IPS-NIHi7 (cell line): Measurements from ENCODE around the gene CYP4A22.
"Not testable (repeated sequence)": the region's sequence is repeated elsewhere in the genome, so short reads cannot be mapped to it uniquely, and the experiment has no call there.

Experiments
- DNase-seq: peaks from one replicate; pipeline ENCODE4 v3.0.0; 2012; ENCODE audit warnings: mixed read lengths; ENCODE audit errors: extremely low spot score

The CYP4A22 gene

DNA sequence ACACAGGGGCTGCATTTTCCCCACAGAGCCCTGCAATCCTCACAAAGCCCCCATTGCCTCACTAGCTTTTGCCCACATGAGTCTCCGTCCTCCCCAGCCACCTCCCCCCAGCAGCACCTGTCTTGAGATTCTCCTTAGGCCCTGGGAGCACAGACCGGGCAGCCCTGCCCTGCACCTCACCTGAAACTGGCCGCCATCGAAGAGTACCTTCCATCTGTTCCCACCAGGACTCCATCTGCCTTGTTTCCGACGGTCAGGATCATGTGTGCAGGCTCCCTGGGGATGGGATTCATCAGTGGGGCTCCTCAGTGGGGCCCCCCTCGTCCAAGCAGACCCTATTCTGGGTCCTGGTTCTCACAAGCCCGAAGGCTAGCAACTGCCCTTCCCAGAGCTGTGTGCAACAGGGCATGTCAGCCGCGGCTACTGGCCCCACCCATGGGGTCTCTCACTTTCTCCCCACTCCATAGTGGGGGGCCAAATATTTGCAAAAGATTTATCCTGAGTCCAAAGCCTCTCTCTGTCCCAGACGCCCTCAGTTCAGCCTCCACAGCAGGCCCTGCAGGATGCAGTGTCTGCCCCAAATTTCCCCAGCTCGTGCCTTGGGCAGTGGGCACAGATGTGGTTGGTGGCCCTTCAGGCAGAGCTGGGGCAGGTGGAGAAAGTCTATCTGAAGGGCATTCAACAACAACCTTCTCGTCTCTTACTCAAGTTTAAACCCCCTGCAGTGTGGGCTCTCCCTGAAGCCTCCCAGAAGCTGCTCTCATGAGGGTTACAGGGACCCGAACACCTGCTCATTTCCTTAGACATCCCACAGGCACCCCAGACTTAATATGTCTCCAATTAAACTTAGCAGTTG is 47.8 kb downstream of the CYP4A22 start:
- no peak for DNase-seq

DNA sequence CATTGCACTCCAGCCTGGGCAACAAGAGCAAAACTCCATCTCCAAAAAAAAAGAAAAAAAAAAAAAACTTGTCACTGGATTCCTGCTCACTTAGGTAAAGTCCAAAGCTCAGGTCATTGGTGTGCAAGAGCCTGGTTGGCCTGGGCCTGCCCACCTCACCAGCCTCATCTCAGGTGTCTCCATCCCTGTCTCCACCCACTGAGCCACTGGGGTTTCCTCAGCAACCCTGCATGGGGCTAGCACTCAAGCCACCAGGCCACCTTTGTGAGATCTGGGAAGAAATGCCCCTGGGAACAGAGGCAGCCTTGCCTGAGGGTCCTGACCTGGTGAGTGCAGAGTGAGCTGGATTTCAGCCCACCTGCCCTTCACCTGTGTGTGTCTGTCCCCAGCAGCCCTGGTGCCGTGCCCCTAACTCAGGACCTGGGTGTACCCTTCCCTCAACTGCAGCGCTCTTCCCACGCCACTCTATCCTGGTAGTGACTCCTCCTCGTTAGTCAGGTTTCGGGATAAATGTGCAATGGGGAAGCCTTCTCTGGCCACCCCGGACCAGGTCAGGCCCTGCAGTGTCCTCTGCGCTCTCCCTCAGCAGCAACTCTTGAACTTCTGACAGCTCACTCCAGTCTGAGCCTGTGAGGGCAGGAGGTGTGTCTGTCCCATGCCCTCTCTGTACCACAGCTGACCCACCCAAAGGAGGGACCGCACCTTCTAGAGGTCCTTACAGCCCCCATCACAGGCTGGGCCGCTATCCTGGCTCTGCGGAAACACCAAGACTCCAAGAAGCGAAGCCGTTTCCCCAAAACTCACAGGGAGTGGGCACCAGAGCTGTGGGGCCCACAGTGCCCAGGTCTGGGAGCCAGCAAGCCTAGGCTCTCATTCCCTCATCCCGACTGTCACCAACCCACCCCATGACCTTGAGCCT is 49.3 kb downstream of the CYP4A22 start:
- no peak for DNase-seq

DNA sequence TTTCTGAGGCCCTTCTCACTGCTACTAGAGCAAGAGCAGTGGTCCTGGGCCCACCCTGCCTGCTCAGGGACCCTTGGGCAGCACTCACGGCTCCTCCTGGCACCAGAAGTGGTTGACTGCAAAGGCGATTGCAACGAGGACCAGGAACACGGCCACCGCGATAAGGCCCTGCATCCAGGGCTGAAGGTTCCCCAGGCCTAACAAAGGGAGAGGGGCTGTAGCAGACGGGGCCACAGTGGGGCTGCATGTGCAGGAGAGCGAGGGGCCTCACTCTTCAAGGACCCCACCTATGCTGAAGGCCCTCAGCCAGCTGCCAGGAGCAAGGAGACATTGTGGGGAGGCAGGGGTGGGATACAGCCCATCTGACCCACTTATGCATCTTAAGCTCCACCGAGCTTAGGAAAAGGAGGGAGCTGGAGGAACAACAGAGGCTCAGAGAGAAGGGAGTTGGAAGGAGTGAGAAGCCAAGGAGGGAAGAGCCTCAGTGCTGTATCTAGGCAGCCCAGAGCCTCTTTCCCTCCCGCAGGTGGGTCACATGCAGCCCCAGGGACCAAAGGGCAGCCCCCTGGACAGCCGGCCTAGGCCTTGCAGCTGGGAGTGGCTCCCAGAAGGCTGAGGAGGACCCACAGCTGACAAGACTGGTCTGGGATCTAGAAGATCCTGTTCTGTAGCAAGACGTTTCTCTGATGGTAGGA is 50.1 kb downstream of the CYP4A22 start:
- DNase-seq: no peak

DNA sequence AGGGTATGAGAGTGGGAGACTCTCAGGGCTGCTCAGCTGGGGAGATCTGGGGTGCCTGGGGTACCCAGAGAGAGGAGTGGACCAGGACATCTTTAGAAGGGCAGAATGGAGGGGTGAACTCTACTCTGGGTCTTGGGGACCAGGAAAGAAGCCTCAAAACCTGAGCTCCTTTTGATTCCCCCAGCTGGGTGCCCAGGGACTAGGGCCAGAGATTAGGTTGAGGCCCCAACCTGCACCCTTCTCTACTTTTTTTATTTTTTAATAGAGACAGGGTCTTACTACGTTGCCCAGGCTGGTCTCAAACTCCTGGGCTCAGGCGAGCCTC is 50.6 kb downstream of the CYP4A22 start:
- no peak for DNase-seq

DNA sequence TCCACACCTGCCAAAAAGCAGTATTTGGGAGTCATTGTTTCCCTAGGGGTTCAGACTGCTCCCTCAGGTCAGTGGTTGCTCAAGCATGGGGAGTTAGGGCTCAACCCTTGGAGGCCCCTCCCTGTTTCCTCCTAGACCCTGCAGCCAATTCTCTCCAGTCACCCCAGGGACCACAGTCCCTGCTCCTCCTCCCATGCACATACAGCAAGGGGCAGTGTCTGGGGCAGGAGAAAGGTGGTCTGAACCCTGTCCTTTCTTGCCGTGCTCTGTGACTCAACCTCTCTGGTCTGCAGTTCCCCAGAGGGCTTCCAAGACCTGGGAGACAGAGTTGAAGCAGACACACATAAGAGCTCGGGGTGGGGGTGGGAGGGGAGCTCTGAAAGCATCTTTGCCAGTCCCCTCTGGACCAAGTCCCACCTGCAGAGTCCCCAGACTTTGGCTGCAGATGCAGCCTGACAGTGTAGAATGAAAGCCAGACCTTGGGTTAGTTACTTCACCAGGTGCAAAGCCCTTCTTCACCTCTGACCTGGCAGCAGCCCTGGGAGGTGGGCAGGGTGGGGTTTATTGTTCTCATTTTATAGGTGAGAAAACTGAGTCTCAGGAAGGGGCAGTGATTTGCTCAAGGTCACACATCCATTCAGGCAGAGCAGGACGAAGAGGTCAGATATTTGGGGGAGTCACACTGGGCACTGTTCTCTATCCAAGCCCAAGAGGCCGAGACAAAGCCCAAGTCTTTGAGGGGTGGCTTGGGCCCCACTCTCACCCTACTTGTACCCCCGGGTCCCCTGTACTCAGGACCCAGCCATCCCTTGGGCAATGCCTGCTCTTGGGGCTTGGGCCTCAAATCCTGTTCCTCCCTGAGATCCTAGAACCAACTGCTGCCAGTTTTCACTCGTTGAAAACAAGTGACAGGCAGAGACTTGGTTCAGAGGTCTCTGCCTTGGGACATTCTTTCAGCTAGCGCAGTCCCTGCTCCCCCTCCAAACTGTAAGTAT is 51.8 kb downstream of the CYP4A22 start:
- DNase-seq: no peak

DNA sequence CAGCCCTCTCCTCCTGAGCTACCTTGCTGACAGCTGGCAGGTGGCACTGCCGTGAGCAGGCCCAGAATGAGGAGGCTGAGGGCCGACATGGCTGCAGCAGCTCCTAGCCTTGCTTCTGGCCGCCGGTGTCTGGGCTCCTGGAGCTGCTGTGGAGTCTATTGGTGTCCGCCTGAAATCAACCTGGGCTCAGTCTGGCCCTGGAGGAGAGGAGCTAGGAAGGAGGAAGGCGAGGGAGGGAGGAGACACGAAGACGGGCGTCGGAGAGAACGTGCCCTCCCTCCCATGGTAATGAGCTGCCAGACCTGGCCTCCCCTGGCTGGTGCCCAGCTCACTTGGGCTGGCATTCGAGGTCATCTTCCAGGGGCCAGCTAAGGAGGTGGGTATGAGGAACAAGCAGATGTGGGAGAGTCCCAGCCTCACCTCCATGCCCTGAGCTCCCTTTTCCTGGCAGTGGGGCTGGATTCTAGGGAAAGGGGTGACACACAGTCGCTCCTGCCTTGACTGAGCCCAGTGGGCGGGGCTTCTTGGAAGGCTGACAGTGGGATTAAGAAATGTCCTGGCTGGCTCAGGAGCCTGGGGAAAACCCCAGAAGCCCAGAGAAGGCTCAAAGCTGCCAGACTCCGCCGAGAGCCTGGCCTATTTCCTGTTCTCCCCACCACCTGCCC is 52.7 kb downstream of the CYP4A22 start, which contains the start of gene PDZK1IP1:
Gene PDZK1IP1 (minus strand): TSS at position 193 of the 665 bp plus-strand sequence. CDS start 104 bp downstream, at position 89.
- DNase-seq: peak; percentile 58

DNA sequence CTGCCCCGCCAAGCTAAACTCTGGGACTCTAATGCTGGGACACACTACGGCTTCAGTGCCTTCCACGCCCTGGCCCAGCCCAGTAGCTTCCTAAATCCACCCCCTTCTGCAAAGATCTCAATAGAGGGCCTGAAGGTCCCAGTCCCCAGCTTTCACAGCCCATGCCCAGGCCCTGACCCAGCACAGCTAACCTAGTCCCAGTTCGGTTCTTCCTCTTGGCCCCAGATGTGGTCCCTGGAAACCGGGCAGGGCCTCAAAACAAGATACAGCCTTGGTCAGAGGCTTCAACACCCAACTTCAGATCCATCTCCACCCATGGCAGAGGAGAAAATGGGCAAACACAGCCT is 53.2 kb downstream of the CYP4A22 start:
- DNase-seq: no peak

DNA sequence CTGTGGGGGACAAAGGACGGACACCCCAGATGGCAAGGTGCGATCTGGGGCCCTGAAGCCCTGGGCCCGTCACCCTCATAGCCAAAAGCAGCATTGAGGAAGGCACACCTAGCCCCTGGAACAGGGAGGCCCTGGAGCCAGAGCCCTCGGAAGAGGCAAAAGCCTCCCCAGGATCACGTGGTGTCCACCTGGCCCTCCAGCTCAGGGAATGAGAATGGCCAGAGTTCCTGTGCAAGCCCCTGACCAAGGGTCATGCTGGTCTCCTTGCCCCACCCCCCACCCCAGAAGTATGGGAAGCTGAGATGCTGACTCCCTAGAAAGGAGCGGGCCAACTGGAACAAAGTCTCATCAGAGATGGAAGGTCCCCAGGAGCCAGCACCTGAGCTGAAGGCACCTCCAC is 53.6 kb downstream of the CYP4A22 start:
- DNase-seq: no peak

DNA sequence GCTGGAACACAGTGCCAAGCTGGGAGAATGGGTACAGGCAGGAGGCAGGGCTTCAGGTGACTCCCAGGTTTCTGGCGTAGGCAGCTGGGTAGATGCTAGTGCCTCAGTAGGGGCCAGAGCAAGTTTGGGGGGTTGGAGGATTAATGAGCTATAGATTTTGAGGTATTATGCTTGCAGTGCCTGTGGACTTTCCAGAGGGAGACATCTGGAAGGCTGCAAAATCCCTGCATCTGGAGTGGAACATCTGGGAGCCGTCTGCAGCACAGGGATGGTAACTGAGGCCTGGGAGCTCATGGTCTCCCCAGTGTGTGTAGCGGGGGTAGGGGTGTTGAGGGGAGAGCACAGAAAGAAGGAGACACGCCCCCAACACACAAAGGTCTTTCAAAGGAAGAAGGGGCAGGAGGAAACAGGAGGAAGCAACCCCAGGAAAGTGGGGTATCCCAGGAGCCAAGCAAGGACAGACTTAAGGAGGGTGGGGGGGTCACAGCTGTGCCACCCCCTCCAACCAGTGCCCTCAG is 54.8 kb downstream of the CYP4A22 start:
- no peak for DNase-seq

DNA sequence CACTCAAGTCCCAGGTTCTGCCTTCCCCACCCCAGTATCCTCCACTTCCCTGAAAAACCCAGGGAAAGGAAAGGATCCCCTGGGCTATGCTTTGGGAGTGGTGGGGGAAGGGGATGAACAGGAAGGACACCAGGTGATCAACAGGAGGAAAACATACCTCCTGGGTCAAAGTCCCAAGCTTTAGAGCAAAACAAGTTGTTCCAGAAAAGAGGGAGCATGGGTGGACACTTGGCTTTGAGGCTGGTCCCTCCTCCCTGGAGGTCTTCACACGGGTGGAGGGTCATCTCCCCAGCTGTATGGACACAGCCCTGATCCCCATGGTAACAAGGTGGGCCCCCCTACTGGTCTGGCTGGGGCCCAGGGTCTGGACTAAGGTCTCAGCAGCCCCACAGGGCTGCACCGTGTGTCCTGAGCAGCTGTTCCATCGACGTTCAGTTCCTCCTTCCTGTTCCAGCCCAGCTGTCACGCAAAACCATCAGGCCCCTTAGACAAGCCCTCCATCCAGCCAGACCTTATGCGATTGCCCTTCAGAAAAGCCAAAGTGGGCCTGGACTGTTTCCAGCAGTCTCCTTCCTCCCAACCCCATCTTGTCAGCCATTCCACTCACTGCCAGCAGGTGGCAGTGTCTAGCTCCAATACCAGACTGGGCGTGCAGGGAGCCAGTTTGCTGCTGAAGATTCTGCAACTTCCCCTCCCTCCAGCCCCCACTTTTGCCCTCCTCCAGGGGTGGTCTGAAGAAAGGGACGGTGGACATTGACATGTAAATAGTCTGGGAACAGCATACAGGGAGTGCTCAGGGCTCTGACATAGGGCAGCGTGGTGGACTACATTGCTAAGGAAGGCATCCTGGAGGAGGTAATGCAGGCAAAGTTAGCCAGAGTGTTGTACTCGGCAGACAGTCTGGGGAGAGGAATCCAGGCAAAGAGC is 55.5 kb downstream of the CYP4A22 start:
- DNase-seq: peak; percentile 92

DNA sequence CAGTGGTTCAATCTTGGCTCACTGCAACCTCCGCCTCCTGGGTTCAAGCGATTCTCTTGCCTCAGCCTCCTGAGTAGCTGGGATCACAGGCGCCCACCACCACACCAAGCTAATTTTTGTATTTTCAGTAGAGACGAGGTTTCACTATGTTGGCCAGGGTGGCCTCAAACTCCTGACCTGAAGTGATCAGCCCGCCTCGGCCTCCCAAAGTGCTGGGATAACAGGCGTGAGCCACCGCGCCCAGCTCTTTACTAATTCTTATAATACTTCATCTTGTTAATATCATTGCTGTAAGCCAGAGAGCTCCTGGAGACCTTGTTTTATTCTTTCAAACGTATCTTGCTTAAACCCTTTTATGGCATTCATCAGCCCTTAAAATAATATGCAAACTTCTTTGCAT is 56.3 kb downstream of the CYP4A22 start:
- not testable (repeated sequence) for DNase-seq

DNA sequence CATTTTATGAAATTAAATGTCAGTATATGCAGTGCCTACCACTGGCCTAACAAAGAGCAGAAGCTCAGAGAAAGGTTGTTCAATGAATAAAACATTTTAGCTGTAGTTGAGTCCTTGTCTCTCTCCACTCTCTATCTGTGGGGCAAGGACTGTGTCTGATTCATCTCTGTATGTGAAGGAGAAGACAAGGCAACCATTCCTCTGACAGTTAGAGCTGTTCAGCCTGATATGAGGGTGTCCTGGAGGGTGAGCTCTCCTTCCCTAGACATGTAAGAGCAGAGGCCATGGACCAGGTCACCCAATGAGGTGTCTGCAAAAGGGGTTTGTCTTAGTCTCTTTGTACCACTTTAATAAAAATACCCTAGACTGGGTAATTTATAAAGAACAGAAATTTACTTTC is 57.1 kb downstream of the CYP4A22 start:
- DNase-seq: no peak

DNA sequence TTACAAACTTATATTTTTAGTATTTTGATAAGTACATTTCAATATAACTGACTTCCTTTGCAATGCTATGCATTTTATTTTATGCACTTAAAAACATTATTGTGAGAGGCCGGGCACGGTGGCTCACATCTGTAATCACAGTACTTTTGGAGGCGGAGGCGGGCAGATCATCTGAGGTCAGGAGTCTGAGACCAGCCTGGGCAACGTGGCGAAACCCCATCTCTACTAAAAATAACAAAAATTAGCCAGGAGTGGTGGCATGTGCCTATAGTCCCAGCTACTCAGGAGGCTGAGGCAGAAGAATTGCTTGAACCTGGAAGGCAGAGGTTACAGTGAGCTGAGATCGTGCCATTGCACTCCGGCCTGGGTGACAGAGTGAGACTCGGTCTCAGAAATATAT is 58.7 kb downstream of the CYP4A22 start:
- not testable (repeated sequence) for DNase-seq

DNA sequence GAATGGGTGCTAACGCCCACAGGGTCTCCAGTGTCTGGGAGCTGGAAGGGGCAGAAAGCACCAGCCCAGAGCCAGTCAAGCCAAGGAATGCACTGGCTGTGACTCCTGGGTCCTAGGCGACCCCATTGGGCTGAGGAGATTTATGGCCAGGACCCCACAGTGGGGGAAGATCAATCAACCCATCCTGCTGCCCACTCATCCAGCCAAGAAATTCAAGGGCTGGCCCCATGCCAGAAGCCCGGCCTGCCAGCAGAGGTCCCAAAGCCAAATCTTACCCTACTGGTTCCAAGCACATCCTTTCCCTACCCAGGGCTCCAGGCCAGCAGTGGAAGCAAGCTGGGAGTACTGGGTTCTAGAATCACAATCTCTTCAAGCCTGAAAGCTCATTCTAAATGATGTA is 59.4 kb downstream of the CYP4A22 start:
- DNase-seq: peak; percentile 46

DNA sequence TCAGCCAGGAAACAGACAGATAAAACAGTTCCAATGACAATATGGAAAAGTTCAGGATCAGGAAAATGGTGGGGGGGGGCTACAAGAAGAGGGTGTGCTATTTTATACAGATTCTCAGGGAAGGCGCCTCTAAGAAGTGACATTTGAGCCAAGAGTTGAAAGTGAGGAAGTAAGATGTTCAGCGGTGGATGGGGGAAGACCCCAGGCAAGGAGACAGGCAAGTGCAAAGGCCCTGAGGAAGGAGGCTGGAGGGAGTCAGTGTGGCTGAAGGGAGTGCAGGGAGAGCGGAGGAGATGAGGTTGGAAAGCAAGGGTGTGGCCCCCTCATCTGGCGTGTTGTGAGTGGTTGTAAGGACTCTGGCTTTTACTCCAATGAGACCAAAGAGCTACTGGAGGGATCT is 61.0 kb downstream of the CYP4A22 start:
- no peak for DNase-seq
